ENCODE results near the gene MTERF4. TPM values are rescaled to one million over a fixed set of nuclear protein-coding genes. Genes with fewer than 3 reads are reported as not detected.

MTERF4 gene
- total and polyA plus RNA-seq, 10 of the 15 experiments (the other 5 are each of a cell fraction or from before 2014, with no cell fraction given) = 36.7 to 69.1 (median 45.5) TPM

DNA sequence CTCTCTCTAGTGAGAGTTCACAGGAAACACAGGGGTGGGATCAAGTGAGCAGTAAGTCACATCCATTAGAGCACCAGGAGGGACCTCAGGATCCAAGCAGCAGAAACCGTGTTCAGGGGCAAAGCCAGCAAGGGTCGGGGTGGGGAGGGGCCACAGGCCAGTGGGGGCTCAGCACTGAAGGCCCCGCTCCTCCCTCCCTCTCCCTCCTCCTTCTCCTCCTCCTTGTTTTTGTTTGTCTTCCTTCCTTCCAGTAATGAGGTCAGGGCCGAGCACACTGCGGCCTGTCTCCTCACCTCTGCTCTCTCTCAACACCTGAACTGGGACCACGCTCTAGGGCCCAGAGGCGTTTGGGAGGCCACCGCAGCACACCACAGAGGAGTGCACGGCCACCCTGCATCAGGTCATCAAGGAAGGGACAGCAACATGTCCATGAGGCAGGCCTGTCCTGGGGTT is 20.9 kb downstream of the MTERF4 start (continued):
- TF ChIP-seq, protein P1, sequence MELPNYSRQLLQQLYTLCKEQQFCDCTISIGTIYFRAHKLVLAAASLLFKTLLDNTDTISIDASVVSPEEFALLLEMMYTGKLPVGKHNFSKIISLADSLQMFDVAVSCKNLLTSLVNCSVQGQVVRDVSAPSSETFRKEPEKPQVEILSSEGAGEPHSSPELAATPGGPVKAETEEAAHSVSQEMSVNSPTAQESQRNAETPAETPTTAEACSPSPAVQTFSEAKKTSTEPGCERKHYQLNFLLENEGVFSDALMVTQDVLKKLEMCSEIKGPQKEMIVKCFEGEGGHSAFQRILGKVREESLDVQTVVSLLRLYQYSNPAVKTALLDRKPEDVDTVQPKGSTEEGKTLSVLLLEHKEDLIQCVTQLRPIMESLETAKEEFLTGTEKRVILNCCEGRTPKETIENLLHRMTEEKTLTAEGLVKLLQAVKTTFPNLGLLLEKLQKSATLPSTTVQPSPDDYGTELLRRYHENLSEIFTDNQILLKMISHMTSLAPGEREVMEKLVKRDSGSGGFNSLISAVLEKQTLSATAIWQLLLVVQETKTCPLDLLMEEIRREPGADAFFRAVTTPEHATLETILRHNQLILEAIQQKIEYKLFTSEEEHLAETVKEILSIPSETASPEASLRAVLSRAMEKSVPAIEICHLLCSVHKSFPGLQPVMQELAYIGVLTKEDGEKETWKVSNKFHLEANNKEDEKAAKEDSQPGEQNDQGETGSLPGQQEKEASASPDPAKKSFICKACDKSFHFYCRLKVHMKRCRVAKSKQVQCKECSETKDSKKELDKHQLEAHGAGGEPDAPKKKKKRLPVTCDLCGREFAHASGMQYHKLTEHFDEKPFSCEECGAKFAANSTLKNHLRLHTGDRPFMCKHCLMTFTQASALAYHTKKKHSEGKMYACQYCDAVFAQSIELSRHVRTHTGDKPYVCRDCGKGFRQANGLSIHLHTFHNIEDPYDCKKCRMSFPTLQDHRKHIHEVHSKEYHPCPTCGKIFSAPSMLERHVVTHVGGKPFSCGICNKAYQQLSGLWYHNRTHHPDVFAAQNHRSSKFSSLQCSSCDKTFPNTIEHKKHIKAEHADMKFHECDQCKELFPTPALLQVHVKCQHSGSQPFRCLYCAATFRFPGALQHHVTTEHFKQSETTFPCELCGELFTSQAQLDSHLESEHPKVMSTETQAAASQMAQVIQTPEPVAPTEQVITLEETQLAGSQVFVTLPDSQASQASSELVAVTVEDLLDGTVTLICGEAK (IDR thresholded peaks at IDR 0.05; ENCODE audit: borderline replicate concordance) = no peak
- TF ChIP-seq IKZF1 (conservative IDR thresholded peaks at IDR 0.05) = no peak
- TF ChIP-seq ZNF274 (IDR thresholded peaks at IDR 0.05; ENCODE audit: insufficient read depth, insufficient read length) = no peak
- TF ChIP-seq SMAD1 (IDR thresholded peaks at IDR 0.05; ENCODE audit: low read depth, partially characterized antibody) = no peak
- no peak for TF ChIP-seq ZNF622 (IDR thresholded peaks at IDR 0.05)

DNA sequence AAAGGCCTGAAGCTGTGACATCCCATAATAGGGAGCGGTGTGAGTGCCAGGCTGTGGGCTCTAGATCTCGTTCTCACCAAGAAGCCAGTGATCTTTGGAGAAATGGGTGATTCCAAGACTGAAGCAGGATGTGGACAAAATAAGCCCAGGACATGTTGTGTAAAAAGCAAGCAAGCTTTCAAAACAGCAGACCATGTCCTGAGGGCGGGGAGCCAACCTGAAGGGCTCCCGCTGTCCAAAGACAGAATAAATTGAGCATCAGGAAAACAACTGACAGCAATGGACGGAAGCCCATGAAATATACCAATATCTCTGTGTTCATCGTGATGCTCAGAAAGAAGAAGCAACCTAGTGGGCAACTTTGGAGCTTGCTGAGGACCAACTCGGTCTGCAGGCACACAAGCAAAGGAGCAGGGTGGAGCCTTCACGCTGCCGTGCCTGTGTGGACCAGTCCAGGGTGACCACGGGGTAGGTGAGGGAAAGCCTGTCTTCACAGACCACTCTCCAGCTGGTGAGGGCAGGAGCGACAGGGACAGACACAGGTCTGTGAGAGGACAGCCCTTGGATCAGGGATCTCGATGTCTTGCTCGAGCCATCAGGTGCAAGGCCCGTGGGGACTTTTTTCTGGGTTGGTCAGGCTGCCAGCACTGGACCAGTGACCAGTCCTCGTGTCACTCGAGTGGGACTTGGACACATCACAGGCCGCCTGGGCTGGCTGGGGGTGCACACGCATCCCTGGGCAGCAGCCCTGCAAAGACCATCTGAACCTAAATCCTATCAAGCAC is 21.5 kb downstream of the MTERF4 start:
- in situ Hi-C loops (cut with MboI) (no loop called here), intact Hi-C loops (cut with micrococcal nuclease; ENCODE audit: unreplicated experiment) (loop anchor here (10.0 kb wide), 1 partner anchor 64 kb away; the partner anchor contains the start of gene PASK)
- TF ChIP-seq POLR2A (IDR thresholded peaks at IDR 0.05; ENCODE audit: low read depth, low read length) (peak; percentile 27; the same call in 1 of the 2 replicates), MTA2 (IDR thresholded peaks at IDR 0.05; ENCODE audit: low read depth) (no peak)
- ChIA-PET RAD21 (ENCODE audit: unreplicated experiment) (no interaction called here), SMC1A (ENCODE audit: uncharacterized antibody, unreplicated experiment) (interaction anchor here (1.2 kb wide), 1 partner anchor 69 kb away, joined by 4 read pairs; the partner anchor contains the start of gene PASK), CTCF (no interaction called here), POLR2A (interaction anchor here (0.6 kb wide), 1 partner anchor 24 kb away, joined by 3 read pairs; no protein-coding TSS in a partner anchor)
- Histone ChIP-seq H2AFZ (ENCODE audit: control insufficient read depth, low read depth, low read length) (no peak overlapping the region), H4K20me1 (ENCODE audit: control insufficient read depth, insufficient read depth) (no peaks in the 10 kb centered on the region), H3K27ac (ENCODE audit: control insufficient read depth, insufficient read depth) (no peak overlapping the region), H3K36me3 (ENCODE audit: control insufficient read depth in 2 of 2, insufficient read depth in 2 of 2, low read length in 1 of 2) (no peaks in the 10 kb centered on the region), H3K9me3 (replicated peaks; ENCODE audit: control insufficient read depth, insufficient read depth, low read length) (no peaks in the 10 kb centered on the region; the same call in 2 of the 3 replicates), H3K9ac (ENCODE audit: control insufficient read depth, insufficient read depth, low read length) (no peak overlapping the region), H3K27me3 (replicated peaks in 1 of 2; ENCODE audit: control insufficient read depth in 2 of 2, insufficient read depth in 2 of 2, low read length in 1 of 2) (no peaks in the 10 kb centered on the region), H3K79me2 (ENCODE audit: control insufficient read depth, insufficient read depth, low read length) (no peaks in the 10 kb centered on the region), H3K4me3 (no peak overlapping the region), H3K4me2 (ENCODE audit: control insufficient read depth, insufficient read depth) (no peak overlapping the region), H3K4me1 (ENCODE audit: control insufficient read depth, insufficient read depth, low read length) (no peaks in the 10 kb centered on the region)
- WGBS (ENCODE audit: insufficient coverage, insufficient replicate concordance, low lambda C conversion rate, missing lambda C conversion rate) = 89% methylated on average over 18 of the region's 18 CpGs
- no TSS peak for BruUV-seq (replicated peaks)
- ATAC-seq (no peak), DNase-seq (ENCODE audit: low read depth, low spot score) (no peak), FAIRE-seq (no peak)
